ENCODE measurements around the gene RNF217. TPM values are rescaled to one million over a fixed set of nuclear protein-coding genes. Genes with fewer than 3 reads are reported as not detected.

The RNF217 gene
- total and polyA plus RNA-seq, 8 donors = 1.9 to 32.7 (median 11.2) TPM

GRCh38 chr6:124958149-124958548, 4.1 kb upstream of the RNF217 start:
- Histone ChIP-seq H3K4me3 (no peak overlapping the region), H3K27ac (no peak overlapping the region), H3K27me3 (no peaks in the 10 kb centered on the region), H3K4me1 (peaks cover 0 to 13% (median 6%) of the 10 kb centered on the region in 4 donors), H3K9me3 (no peaks in the 10 kb centered on the region), H3K36me3 (no peaks in the 10 kb centered on the region)
- TF ChIP-seq, protein P1, sequence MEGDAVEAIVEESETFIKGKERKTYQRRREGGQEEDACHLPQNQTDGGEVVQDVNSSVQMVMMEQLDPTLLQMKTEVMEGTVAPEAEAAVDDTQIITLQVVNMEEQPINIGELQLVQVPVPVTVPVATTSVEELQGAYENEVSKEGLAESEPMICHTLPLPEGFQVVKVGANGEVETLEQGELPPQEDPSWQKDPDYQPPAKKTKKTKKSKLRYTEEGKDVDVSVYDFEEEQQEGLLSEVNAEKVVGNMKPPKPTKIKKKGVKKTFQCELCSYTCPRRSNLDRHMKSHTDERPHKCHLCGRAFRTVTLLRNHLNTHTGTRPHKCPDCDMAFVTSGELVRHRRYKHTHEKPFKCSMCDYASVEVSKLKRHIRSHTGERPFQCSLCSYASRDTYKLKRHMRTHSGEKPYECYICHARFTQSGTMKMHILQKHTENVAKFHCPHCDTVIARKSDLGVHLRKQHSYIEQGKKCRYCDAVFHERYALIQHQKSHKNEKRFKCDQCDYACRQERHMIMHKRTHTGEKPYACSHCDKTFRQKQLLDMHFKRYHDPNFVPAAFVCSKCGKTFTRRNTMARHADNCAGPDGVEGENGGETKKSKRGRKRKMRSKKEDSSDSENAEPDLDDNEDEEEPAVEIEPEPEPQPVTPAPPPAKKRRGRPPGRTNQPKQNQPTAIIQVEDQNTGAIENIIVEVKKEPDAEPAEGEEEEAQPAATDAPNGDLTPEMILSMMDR (IDR thresholded peaks at IDR 0.05) = no peak
- TF ChIP-seq POLR2A (IDR thresholded peaks at IDR 0.05) (no peak), POLR2AphosphoS5 (IDR thresholded peaks at IDR 0.05) (no peak), EP300 (IDR thresholded peaks at IDR 0.05) (no peak)
- DNase-seq = no peak
- intact Hi-C loops (cut with DNase I; ENCODE audit: low total_unique reads) = loop anchor here (10.0 kb wide), 1 partner anchor 83 kb away; no protein-coding TSS in a partner anchor

DNA sequence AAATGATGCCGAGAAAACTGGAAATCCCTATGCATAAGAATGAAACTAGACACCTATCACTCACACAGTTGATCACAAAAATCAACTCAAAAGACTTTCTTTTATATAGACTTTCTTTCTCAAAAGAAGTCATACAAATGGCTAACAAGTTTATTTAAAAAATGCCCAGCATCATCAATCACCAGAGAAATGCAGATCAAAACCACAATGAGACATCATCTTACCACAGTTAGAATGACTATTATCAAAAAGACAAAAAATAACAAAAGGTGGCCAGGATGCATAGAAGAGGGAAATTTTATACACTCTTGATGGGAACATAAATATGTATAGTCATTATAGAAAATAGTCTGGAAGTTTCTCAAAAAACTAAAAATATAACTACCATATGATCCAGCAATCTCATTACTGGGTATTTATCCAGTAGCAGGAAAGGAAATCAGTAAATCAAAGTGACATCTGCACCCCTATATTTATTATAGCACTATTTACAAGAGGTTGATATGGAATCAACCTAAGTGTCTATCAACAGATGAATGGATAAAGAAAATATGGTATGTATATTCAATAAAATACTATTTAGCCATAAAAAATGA, 3.4 kb upstream of the RNF217 start:
- no peaks in the 10 kb centered on the region for H3K9me3 ChIP-seq
- intact Hi-C loops (cut with DNase I; ENCODE audit: low total_unique reads) = loop anchor here (10.0 kb wide), 1 partner anchor 84 kb away; no protein-coding TSS in a partner anchor
- no peak for DNase-seq
- no peaks in the 10 kb centered on the region for H3K36me3 ChIP-seq
- H3K4me1 ChIP-seq = peaks cover 0 to 18% (median 6%) of the 10 kb centered on the region in 4 donors
- TF ChIP-seq EP300 (IDR thresholded peaks at IDR 0.05) (no peak), POLR2A (IDR thresholded peaks at IDR 0.05) (no peak), POLR2AphosphoS5 (IDR thresholded peaks at IDR 0.05) (no peak)
- TF ChIP-seq, protein P1 (IDR thresholded peaks at IDR 0.05) = no peak
- no peak overlapping the region for H3K4me3 ChIP-seq
- 76 to 88% (median 81%) methylated on average over 1 of the region's 1 CpG for WGBS, 5 donors
- no peaks in the 10 kb centered on the region for H3K27me3 ChIP-seq
- H3K27ac ChIP-seq = no peak overlapping the region

DNA sequence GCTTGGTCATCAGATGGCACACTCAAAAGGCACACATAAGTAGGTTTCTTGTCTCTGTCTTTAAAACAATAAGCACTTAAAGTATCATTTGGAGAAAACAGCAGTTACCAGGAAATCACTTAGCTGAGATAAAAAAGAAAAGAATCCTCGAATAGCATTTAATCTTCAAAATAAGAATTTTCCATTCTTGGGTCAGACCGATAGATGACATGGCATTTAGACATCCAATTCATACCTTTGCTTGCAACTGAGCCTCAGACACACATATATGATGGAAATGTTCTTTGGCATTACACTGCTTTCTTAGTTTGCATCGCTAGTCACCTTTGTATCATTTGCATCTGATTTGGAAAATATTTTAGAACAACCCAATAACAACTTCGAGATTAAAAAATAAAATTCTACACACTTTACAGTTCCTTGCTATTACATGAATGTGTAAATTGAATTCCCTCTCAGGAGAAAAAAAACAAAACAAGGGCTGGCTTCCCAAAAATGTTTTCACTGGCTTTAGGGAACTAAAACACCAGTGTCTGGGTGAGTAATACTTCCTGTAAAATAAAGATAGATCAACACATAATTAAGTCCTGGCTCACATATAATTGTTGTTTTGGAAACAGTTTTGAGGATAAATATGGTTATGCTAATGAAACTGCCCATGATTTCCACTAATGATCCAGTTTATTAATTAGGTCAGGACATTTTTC, 1.3 kb upstream of the RNF217 start:
- no peak for DNase-seq
- H3K36me3 ChIP-seq = no peaks in the 10 kb centered on the region
- intact Hi-C loops (cut with DNase I; ENCODE audit: low total_unique reads) = no loop called here
- 60 to 74% (median 66%) methylated on average over 4 of the region's 4 CpGs for WGBS, 5 donors
- TF ChIP-seq, protein P1 (IDR thresholded peaks at IDR 0.05) = no peak
- TF ChIP-seq POLR2AphosphoS5 (IDR thresholded peaks at IDR 0.05) (no peak), EP300 (IDR thresholded peaks at IDR 0.05) (no peak), POLR2A (IDR thresholded peaks at IDR 0.05) (no peak)
- H3K27ac ChIP-seq = peak overlapping the region in 4 of 5 donors; percentile 90 to 96 (median 96)
- H3K9me3 ChIP-seq = no peaks in the 10 kb centered on the region
- peak overlapping the region; percentile 79 to 89 (median 82) for H3K4me3 ChIP-seq
- no peaks in the 10 kb centered on the region for H3K27me3 ChIP-seq
- H3K4me1 ChIP-seq = peaks cover 0 to 38% (median 16%) of the 10 kb centered on the region in 4 donors

- peaks cover 0 to 43% (median 19%) of the 10 kb centered on the region in 4 donors for H3K4me1 ChIP-seq
- no peaks in the 10 kb centered on the region for H3K27me3 ChIP-seq
- peak overlapping the region; percentile 79 to 89 (median 82) for H3K4me3 ChIP-seq
- H3K9me3 ChIP-seq = no peaks in the 10 kb centered on the region
- WGBS, 5 donors = 3 to 6% (median 5%) methylated on average over 6 of the region's 6 CpGs
- no peak for TF ChIP-seq POLR2AphosphoS5 (IDR thresholded peaks at IDR 0.05)
- no peak for TF ChIP-seq EP300 (IDR thresholded peaks at IDR 0.05)
- TF ChIP-seq, protein P1 (IDR thresholded peaks at IDR 0.05) = no peak
- no peak for TF ChIP-seq POLR2A (IDR thresholded peaks at IDR 0.05)
- DNase-seq = no peak
- intact Hi-C loops (cut with DNase I; ENCODE audit: low total_unique reads) = no loop called here
- H3K36me3 ChIP-seq = no peaks in the 10 kb centered on the region
- peak overlapping the region; percentile 90 to 96 (median 96) for H3K27ac ChIP-seq
Observed at GRCh38 chr6:124961464-124961776, 817 bp upstream of the RNF217 start.
